HepG2 (cell line): ENCODE measurements around the gene BCAR3. TPM values are rescaled to one million over a fixed set of nuclear protein-coding genes. Genes with fewer than 3 reads are reported as not detected.
A peak's percentile ranks its signal among the peaks of the same experiment; 100 is the strongest.

ENCODE experiments used
- ATAC-seq: fragments of 200-7000 bp; cut with Tn5 transposase; 3 replicates; pipeline ENCODE4 v1.9.1; 2020; ENCODE audit warnings: mild to moderate bottlenecking, moderate library complexity
- BruUV-seq: library from RNA; stranded (reverse); fragments of 400-500 nt; replicated peaks from 2 replicates; lab custom pipeline; 2021; lab: Mats Ljungman, UMichigan
- CTCF ChIA-PET: fragments of 300-600 bp; formaldehyde crosslinking; extraction: SDS; loops from one replicate; lab custom pipeline; 2021; ENCODE audit warnings: low total read pairs, inconsistent platforms, low intra/inter-chr PET ratio; lab: Yijun Ruan, JAX
- POLR2A ChIA-PET: fragments of 350-600 bp; sonication (Branson Sonifier 250); formaldehyde crosslinking; loops from one replicate; lab custom pipeline; 2020; ENCODE audit warnings: antibody characterized with exemption, inconsistent platforms; lab: Yijun Ruan, JAX
- DNase-seq: peaks from one replicate; pipeline ENCODE4 v3.0.0-alpha.2; 2015; ENCODE audit warnings: low spot score
- FAIRE-seq: peaks from 3 replicates; lab custom pipeline; 2011; peaks lifted over from hg19 to GRCh38; lab: Jason Lieb, UNC
- H2AFZ ChIP-seq: one replicate; pipeline ENCODE4 v1.6.1; 2011; ENCODE audit warnings: low read length, inconsistent platforms
- H3K27ac ChIP-seq: fragments of 300-600 bp; 3 replicates; pipeline ENCODE4 v1.8.0; 2011; ENCODE audit warnings: mixed run types, mild to moderate bottlenecking, mixed read lengths, low read length, inconsistent platforms; ENCODE audit not compliant: insufficient read depth; ENCODE audit errors: extremely low read length
- H3K27me3 ChIP-seq, 2 experiments: fragments of 200-600 bp in 1 of 2; 2 replicates in 1 of 2; 3 replicates in 1 of 2; pipeline versions ENCODE4 v1.6.0 to v1.8.0; 2011; ENCODE audit warnings: low read length in 2 of 2, mild to moderate bottlenecking in 2 of 2, moderate library complexity in 2 of 2, inconsistent platforms in 1 of 2; ENCODE audit not compliant: insufficient read depth in 2 of 2, control insufficient read depth in 1 of 2
- H3K36me3 ChIP-seq, 2 experiments: fragments of 200-600 bp in 1 of 2; replicated peaks in 1 of 2; 2 replicates in 1 of 2; 3 replicates in 1 of 2; pipeline versions ENCODE4 v1.5.1 to v1.8.0; 2011; ENCODE audit warnings: low read length in 2 of 2, inconsistent platforms in 1 of 2; ENCODE audit not compliant: insufficient read depth in 2 of 2, control insufficient read depth in 1 of 2
- H3K4me1 ChIP-seq: 2 replicates; pipeline ENCODE4 v1.5.1; 2012; ENCODE audit warnings: low read length, inconsistent platforms; ENCODE audit not compliant: insufficient read depth
- H3K4me2 ChIP-seq: 2 replicates; pipeline ENCODE4 v1.6.0; 2011; ENCODE audit warnings: low read depth, low read length, inconsistent platforms
- H3K4me3 ChIP-seq, 3 experiments: fragments of 200-600 bp in 1 of 3; sonication (generic), shearing (Covaris generic) in 1 of 3; replicated peaks in 1 of 3; 2 replicates each; pipeline ENCODE4 v1.5.1; 2011 to 2016; ENCODE audit warnings: low read length in 3 of 3, inconsistent platforms in 2 of 3, low read depth in 2 of 3, mild to moderate bottlenecking in 2 of 3, control low read depth in 1 of 3, mixed read lengths in 1 of 3; ENCODE audit not compliant: insufficient read depth in 1 of 3
- H3K79me2 ChIP-seq: one replicate; pipeline ENCODE4 v1.6.1; 2011; ENCODE audit warnings: low read length, inconsistent platforms; ENCODE audit not compliant: insufficient read depth
- H3K9ac ChIP-seq: 2 replicates; pipeline ENCODE4 v1.6.0; 2011; ENCODE audit warnings: mild to moderate bottlenecking, low read depth, low read length, inconsistent platforms; ENCODE audit not compliant: insufficient read depth
- H3K9me3 ChIP-seq: 2 replicates; pipeline ENCODE4 v1.5.1; 2012; ENCODE audit warnings: mild to moderate bottlenecking, low read length
- H4K20me1 ChIP-seq: 2 replicates; pipeline ENCODE4 v1.6.0; 2011; ENCODE audit warnings: inconsistent platforms, mild to moderate bottlenecking, low read length, moderate library complexity; ENCODE audit not compliant: insufficient read depth
- ATF4 ChIP-seq, 2 experiments: fragments of 450-650 bp in 1 of 2; sonication (generic) in 1 of 2; formaldehyde crosslinking; IDR thresholded peaks; 2 replicates each; pipeline versions ENCODE4 v1.5.0 to v1.8.0; 2020 to 2022; ENCODE audit warnings: mild to moderate bottlenecking in 1 of 2, missing genetic modification reagents in 1 of 2
- IRX3 ChIP-seq: sonication (generic); formaldehyde crosslinking; IDR thresholded peaks from 2 replicates; pipeline ENCODE4 v1.8.1; 2023; ENCODE audit warnings: mild to moderate bottlenecking, low read depth, missing genetic modification reagents, borderline replicate concordance
- MED1 ChIP-seq: sonication (generic); formaldehyde crosslinking; IDR thresholded peaks from 2 replicates; pipeline ENCODE4 v1.4.0; 2020; ENCODE audit warnings: missing genetic modification reagents
- MED13 ChIP-seq: sonication (generic); formaldehyde crosslinking; IDR thresholded peaks from 2 replicates; pipeline ENCODE4 v1.5.0; 2020; ENCODE audit warnings: missing genetic modification reagents
- PATZ1 ChIP-seq: sonication (generic); formaldehyde crosslinking; IDR thresholded peaks from 2 replicates; pipeline ENCODE4 v1.4.0; 2020; ENCODE audit warnings: missing genetic modification reagents
- PAXIP1 ChIP-seq: sonication (generic); formaldehyde crosslinking; conservative IDR thresholded peaks from 2 replicates; pipeline ENCODE4 v1.4.0; 2020; ENCODE audit warnings: mild to moderate bottlenecking, missing genetic modification reagents, moderate library complexity
- SAP130 ChIP-seq: IDR thresholded peaks from 2 replicates; pipeline ENCODE4 v1.6.1; 2016; ENCODE audit warnings: low read depth
- SMYD3 ChIP-seq: sonication (generic); formaldehyde crosslinking; IDR thresholded peaks from 2 replicates; pipeline ENCODE4 v1.8.1; 2023; ENCODE audit warnings: mild to moderate bottlenecking, missing genetic modification reagents
- TAF1 ChIP-seq: sonication (generic); formaldehyde crosslinking; IDR thresholded peaks from 2 replicates; pipeline ENCODE4 v1.4.0; 2020; ENCODE audit warnings: missing genetic modification reagents
- ZMYM4 ChIP-seq: sonication (generic); formaldehyde crosslinking; IDR thresholded peaks from 2 replicates; pipeline ENCODE4 v1.8.1; 2023; ENCODE audit warnings: mild to moderate bottlenecking, missing genetic modification reagents
- ZNF430 ChIP-seq: sonication (generic); formaldehyde crosslinking; IDR thresholded peaks from 2 replicates; pipeline ENCODE4 v1.9.0; 2021; ENCODE audit warnings: mild to moderate bottlenecking, missing genetic modification reagents
- ZNF468 ChIP-seq: sonication (generic); formaldehyde crosslinking; IDR thresholded peaks from 2 replicates; pipeline ENCODE4 v1.8.0; 2022; ENCODE audit warnings: mild to moderate bottlenecking, moderate library complexity, missing genetic modification reagents
- ZNF598 ChIP-seq: sonication (generic); formaldehyde crosslinking; IDR thresholded peaks from 2 replicates; pipeline ENCODE4 v1.5.1; 2020; ENCODE audit warnings: mild to moderate bottlenecking, missing genetic modification reagents, borderline replicate concordance
- ZNF614 ChIP-seq: IDR thresholded peaks from 2 replicates; pipeline ENCODE4 v1.6.1; 2018; ENCODE audit warnings: missing biosample characterization, missing genetic modification reagents, inconsistent platforms, borderline replicate concordance
- ZSCAN25 ChIP-seq: sonication (generic); formaldehyde crosslinking; IDR thresholded peaks from 2 replicates; pipeline ENCODE4 v1.8.0; 2022; ENCODE audit warnings: mild to moderate bottlenecking, missing genetic modification reagents
- WGBS: methylation state at CpG from one replicate; pipeline ENCODE4 v1.1.6; 2017; ENCODE audit warnings: low lambda C conversion rate; 5-methylcytosine and 5-hydroxymethylcytosine counted together
- in situ Hi-C: cut with HindIII; loops from 2 replicates; pipeline ENCODE4 v1.10.0; 2017; ENCODE audit warnings: low pct_unique_long_range_greater_than_20kb; ENCODE audit not compliant: extremely low pct_ligation_motif_present
- intact Hi-C: fragments of 100-400 bp; cut with micrococcal nuclease; formaldehyde crosslinking; loops from one replicate; pipeline ENCODE4 v1.10.0; 2022; ENCODE audit not compliant: unreplicated experiment
- polyA plus RNA-seq, 8 experiments: library from polyadenylated mRNA; depleted of rRNA in 3 of 8; stranded (reverse) in 7 of 8; unstranded in 1 of 8; fragments of >200 nt; fragmentation: Illumina TruSeq in 4 of 8; extraction: Trizol in 4 of 8; gene quantifications; 2 replicates each; pipeline versions ENCODE4 v1.2.1 to v1.2.3, GENCODE V29; 2011 to 2016; ENCODE audit warnings: low read depth in 4 of 8, missing spikeins in 1 of 8, mixed read lengths in 1 of 8; ENCODE audit not compliant: insufficient read depth in 1 of 8
- total RNA-seq, 5 experiments: library from RNA; depleted of rRNA; stranded (reverse); fragments of >200 nt; fragmentation: Illumina TruSeq; extraction: Trizol; gene quantifications; 2 replicates each; pipeline ENCODE4 v1.2.3, GENCODE V29; 2016; ENCODE audit warnings: low read depth in 1 of 5

Gene BCAR3
- total and polyA plus RNA-seq, 2 of the 13 experiments (the other 11 are each of a cell fraction or from before 2014, with no cell fraction given): 3.6 to 4.8 TPM

DNA sequence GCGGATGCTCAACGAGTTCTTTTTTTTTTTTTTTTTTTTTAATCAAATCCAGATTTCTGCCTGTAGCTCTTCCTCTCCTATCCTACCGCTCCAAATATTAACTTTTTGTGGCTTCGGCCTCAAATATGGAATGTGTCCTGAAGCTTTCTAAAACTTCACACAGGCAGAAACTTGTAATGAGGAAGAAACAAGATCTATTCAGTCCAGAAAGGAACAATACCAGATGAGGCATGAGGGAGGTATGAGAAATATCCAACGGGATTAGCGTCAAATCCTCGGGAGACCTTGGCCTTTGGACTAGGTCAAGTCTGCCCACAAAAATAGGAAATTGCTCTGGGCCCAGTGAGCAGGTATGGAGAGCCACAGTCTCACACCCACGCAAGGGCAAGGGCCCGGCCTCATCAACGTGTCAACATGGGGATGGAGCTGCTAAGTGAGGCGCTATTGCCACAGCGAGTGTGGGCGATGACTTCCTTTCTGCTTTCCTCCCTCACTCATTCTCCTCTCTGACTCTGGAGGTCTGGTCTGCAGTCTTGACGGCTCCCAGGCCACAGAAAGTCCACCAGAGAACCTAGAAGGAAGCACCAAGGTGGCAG, 66.6 kb downstream of the BCAR3 start:
- Histone ChIP-seq H3K79me2 (peaks cover 7% of the 10 kb centered on the region), H3K9ac (peak overlapping the region; percentile 91), H3K4me3 (no peak overlapping the region), H4K20me1 (no peaks in the 10 kb centered on the region), H3K27me3 (no peaks in the 10 kb centered on the region), H3K36me3 (no peaks in the 10 kb centered on the region), H3K9me3 (no peaks in the 10 kb centered on the region), H3K27ac (peak overlapping the region; percentile 100), H2AFZ (no peak overlapping the region), H3K4me2 (peak overlapping the region; percentile 43; the same call in 1 of the 2 replicates), H3K4me1 (peaks cover 86% of the 10 kb centered on the region)
- POLR2A ChIA-PET: interaction anchor here (0.6 to 9.3 kb wide), 7 partner anchors 9 to 728 kb away, joined by 3 to 214 read pairs (median 6); partner anchors contain the start of genes DR1 and FNBP1L
- CTCF ChIA-PET: no interaction called here
- 41% methylated on average over 13 of the region's 14 CpGs for WGBS
- in situ Hi-C loops: loop anchor here (5.0 kb wide), 1 partner anchor 168 kb away; the partner anchor contains the start of gene FNBP1L
- DNase-seq: peak; percentile 80
- BruUV-seq: no TSS peak
- FAIRE-seq: no peak
- peak; percentile 1; the same call in 2 of the 3 replicates for ATAC-seq
- intact Hi-C loops: loop anchor here (5.0 kb wide), 2 partner anchors 232 to 268 kb away; partner anchors contain the start of gene DR1
- no peak; the same call in 1 of the 2 replicates for TF ChIP-seq ZNF598 (CRISPR knock-in tag)
- 0 out of 2 replicates have a peak, but pooled peaks have one; percentile 55 for TF ChIP-seq ZSCAN25 (CRISPR knock-in tag)
- peak; percentile 92 for TF ChIP-seq MED1
- TF ChIP-seq IRX3: no peak
- peak; percentile 54; the same call in 1 of the 2 replicates for TF ChIP-seq SMYD3 (CRISPR knock-in tag)
- peak in 1 of 2 experiments; percentile 37; a peak in 1 of 4 replicates for TF ChIP-seq ATF4 (CRISPR knock-in tag; IDR thresholded peaks at IDR 0.05)
- no peak for TF ChIP-seq ZNF468 (CRISPR knock-in tag)
- TF ChIP-seq ZNF614 (CRISPR knock-in tag): peak; percentile 84
- TF ChIP-seq MED13 (CRISPR knock-in tag): no peak
- peak; percentile 36; the same call in 1 of the 2 replicates for TF ChIP-seq PATZ1 (CRISPR knock-in tag)
- TF ChIP-seq TAF1 (CRISPR knock-in tag): no peak
- peak; percentile 15; the same call in 1 of the 2 replicates for TF ChIP-seq SAP130
- TF ChIP-seq ZNF430 (CRISPR knock-in tag): peak; percentile 61; the same call in 1 of the 2 replicates
- peak; percentile 45; the same call in 1 of the 2 replicates for TF ChIP-seq ZMYM4 (CRISPR knock-in tag)
- peak; percentile 62 for TF ChIP-seq PAXIP1
